Umbilical cord (tissue), 2 donors: ENCODE data around the gene TMEM200A. TPM values are rescaled to one million over a fixed set of nuclear protein-coding genes. Genes with fewer than 3 reads are reported as not detected.

Experiments used
- DNase-seq: peaks from one replicate; pipeline ENCODE4 v3.0.0-alpha.2; 2015; ENCODE audit warnings: low spot score
- total RNA-seq: library from RNA; depleted of rRNA; stranded (reverse); fragments of >200 nt; gene quantifications from one replicate; pipeline ENCODE4 v1.2.3, GENCODE V29; 2014; ENCODE audit warnings: low replicate concordance; ENCODE audit not compliant: insufficient read depth

The TMEM200A gene
- total RNA-seq, 1 donor from 2014 or later: 22.1 TPM

DNA sequence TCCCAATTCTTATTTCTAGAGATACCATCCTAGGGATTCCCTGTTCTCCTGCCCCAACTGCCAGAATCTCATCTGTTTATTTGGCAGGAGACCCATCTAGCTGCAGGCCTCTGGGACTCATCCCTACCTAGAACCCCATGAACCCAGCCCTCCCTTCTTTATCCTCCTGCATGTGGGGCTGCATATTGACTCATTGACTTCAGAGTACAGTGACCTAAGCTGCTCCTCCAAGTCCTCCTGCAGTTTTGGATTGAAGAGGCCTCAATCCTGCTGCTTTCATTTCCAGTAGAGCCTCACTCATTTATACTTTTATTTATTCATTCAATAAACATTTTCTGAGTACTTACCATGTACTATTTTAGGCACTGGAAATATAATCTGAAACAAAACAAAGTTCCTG, 11.6 kb downstream of the TMEM200A start:
- no peak for DNase-seq

DNA sequence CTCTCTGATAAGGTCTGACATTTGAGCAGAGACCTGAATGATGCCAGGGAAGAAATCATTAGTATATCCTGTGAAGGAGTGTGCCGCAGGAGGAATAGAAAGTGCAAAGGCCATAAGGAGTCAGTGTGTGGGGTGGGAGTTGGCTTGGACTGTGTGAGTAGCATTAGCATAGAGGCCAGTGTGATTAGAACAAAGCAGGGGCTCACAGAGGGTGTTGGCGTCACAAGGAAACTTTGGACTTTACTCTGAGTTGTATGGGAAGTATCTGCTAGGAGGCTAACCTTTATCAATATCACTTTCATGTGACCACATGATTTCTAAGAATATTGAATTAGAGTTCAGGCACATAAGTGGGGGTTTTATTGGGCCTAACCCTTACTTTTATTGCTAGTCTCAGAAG, 12.1 kb downstream of the TMEM200A start:
- DNase-seq: no peak

DNA sequence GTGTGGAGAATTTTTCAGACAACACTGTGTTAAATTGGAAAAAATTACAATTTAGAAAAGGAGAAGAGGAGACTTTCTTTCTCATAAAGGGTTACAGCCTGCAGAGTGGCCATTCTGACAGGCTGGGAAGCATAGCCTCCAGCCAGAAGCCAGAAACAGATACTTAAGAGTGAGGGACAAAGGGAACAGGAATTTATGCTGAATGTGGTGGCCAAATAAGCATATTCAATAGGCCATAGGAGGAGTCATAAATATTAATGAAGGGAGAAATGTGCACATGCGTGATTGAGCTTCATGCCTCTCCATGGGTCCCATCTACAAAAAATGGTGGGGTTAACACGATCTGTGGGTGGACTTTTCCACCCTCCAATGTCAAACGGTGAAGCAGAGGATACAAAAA, 13.4 kb downstream of the TMEM200A start:
- no peak for DNase-seq

DNA sequence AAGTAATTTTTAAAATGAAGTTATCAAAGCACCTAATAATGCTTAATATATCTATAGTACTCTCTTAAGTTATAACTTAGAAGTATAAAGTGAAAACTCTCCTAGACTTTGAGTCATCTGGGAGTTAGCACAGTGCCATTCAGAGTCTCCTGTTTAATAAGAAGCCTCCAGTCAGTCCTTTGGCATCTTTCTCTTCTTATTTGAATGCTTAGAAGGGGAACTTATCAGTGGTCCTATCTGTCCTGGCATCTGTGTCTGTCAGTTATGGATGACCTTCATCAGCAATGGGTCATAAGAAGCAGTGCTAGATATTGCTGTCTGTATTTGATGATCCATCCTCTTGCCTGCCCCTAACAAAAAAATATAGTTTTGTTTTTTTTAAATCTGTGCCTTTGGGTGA, 15.2 kb downstream of the TMEM200A start:
- no peak for DNase-seq

DNA sequence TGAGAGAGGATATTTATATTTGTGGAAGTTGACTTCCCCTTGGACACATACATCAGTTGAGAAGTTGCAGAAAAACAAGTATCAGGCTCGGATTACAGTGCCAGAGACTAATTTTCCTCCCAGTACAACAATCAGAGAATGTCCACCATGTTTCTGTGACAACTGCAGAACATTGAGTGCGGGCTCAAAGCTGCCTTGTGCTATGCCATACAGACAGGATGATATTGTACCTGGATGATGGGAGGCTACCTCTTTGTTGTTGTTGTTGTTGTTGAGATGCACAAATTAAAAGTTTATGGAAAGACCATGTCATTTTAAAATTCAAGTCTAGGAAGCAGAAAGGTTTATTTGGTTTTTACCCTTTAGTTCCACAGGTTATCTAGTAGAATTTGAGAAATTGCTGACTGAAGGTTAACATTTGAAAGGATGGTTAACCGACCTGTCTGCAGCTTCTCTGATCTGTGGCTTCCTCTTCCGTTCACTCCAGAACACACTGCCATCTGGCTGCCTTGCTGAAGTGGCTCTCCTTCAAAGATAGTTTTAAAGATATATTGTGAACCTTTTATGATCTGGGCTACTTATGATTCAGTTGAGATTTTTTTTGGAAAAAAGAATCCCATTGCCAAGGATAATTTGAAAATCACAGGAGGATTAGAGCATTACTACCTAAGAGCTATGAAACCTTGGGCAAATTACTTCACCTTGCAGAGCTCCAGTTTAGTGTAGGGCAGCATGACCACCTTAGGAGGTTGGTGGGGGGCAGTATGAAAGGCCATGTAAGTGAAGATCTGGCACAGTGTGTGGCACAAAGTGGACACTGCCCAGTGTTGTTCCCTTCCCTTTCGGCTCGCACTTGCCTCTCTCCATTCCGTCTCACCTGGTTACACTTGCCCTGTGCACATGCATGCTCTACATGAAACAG, 15.9 kb downstream of the TMEM200A start:
- DNase-seq: no peak

DNA sequence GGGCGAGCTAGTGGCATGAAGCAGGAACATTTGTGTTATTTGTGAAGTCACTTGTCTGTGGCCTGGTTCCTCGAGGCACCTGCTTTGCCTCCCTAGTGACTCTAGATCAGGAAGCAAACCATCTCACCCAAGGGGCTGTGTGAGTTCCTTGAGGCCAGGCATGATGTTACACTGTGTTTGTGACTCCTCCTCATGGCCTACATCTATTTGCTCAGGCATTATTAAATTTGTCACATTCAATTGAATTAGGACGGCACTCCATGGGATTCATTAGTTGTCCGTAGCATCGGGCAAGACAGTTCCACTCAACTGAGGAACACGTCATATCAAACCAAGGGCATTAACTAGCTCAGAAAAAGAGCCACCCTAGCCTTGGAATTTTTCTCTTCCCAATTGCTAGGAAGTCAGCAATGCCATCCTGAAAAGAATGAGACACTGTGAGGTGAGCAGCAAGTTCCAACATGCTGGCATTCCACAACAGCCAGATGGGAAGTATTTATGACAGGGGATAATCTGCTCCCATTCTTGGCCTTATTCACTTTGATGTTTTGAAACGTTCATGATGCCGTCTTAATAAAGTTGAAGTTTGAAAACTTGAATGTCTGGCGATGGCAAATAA, 17.2 kb downstream of the TMEM200A start:
- peak; percentile 48 for DNase-seq

DNA sequence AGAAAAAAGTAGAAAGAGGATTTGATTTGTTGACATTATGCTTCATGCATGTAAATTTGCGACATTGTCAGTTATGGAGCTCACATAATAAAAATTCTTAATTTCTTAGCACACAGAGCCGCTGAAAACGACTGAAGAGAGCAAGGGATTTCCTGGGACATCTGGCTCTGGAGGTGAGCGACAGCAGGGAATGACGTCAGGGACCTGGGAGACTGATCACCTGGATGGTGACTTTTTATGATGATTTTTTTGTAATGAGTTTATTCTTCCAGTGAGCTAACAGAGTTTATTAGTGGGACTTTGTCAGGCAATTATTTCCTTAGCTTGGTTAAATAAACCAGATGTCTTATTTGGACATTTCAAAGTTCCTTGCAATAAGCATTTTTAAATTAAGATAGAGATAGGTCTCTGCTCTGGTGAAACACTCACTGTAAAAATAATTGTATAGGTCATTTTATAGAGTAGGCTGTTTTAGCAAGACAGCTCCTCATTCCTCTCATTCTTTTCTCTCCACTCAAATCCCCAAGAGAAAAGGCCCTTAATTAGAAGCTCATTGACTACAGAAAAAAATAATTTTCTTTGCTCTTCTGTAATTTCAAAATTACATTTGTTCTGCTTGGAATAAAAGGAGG, 19.4 kb downstream of the TMEM200A start:
- DNase-seq: peak; percentile 40

DNA sequence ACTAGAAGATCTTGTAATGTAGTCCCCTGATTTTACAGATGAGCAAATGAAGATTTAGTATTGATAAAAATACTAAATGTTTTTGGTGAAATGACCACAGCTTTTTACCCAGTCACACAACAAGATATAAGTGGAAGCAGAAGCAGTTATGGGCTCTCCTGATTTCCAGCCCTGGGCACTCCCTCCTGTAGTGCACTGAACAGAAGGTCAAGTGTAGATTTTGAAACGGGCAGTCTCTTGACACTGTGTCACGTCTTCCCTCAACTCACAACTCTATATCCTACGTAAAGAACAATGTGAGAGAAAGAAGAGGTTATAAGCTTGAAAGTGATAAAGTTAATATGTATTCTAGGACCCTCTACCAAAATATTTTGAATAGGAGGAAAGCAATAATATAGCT, 23.3 kb downstream of the TMEM200A start:
- DNase-seq: no peak

DNA sequence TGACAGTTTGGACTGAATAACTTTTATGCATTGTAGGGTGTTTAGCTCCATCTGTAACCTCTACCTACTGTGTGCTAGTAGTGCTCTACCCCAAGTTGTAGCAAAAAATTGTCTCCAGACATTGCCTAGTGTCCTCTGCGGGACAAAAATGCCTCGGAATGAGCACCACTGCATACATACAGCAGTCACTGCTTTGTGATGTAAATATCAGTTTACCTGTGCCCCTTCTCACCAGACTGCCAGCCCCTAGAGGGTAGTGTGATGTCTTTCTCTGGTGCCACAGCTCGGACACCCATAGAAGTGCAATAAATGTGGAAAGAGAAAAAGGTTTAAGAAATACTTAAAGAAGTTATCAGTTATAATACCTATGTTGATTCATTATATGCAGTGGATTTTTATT, 25.1 kb downstream of the TMEM200A start:
- DNase-seq: no peak

DNA sequence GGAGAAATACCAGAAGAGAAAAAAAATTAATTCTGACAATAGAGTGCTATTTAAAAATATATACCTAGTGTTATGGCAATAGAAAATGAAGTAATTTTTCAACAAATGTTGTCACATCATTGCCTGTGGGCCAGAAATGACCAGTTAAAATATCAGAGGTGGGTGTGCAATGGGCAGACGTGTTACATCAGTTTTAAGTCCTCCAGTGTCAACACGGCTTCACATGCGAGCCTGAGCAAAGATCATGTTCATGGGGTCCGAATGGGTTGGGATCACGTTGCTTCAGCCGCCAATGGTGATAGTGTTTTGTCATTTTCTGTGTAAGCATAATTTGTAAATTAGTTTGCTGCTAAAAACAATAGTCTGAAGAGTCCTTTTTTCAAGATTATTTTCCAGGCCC, 27.5 kb downstream of the TMEM200A start:
- DNase-seq: no peak

DNA sequence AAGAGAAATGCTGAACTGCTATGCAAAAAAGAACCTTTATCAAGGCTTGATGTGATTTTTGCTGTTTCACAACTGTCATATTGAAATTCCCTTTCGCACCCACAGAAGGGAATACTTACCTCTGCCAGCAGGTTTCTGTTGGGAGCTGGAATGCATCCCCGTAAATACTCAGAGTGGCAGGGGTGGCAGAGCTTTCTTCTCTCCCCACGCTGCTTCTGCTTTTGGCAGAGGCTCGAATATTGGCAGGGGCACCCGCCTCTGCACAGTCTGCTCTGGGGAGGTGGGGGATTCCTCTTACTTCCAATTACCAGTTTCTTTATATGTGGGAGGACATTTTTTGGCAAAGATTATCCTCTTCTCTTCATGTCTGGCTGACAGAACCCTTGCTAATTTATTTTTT, 28.4 kb downstream of the TMEM200A start:
- DNase-seq: no peak

DNA sequence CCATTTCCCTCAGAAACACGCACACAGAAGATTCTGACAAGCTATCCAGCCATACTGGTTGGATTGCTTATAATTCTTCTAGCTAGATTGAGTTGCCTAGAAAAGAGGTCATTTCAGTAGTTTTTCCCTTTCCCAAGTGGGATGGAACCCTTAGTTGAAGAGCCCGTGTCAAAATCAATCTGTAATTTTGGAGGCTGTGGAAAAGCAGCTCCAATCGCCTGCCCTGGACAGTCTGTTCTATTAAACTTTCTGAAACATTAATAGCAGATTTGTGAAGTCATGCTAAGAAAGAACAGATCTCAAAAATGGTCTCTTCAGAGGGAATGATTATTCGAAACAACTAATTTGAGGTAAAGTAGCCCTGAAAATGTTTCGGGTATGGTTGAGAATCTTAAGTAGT, 29.3 kb downstream of the TMEM200A start:
- DNase-seq: no peak

DNA sequence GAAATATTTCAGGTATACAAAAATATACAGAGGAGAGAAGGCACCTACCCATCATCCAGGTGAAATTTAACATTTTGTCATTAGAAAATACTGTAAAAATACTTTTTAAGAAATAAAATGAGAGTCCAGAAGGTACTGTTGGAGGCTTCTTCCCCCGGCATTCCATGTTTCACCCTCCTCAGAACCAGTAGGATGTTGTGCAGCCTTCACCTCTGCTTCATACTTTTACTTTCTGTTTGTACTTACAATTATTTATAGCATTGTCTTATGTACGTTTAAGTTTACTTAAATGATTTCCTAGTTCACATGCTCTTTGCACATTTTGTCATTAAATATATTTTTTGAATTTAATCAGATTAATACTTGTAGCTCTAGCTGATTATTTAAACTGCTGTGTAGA, 30.9 kb downstream of the TMEM200A start:
- no peak for DNase-seq

DNA sequence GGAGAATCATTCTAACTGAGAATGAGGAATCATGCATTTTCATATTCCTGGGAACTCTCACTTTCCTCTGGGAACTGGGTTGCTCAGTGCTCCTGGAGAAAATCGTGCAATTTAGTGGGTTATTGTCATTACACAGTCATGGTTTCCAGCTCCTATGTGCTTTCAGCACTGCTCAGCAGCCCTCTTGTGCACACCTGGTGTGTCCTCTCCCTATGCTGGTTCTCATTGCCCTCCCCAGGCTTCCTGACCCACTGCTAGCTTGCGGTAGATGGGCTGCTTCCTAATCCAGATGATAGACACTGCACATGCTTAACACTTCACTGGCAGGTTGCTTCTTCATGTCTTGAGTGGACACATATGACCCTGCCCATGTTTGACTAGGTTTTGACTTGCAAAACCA, 39.7 kb downstream of the TMEM200A start:
- DNase-seq: no peak

DNA sequence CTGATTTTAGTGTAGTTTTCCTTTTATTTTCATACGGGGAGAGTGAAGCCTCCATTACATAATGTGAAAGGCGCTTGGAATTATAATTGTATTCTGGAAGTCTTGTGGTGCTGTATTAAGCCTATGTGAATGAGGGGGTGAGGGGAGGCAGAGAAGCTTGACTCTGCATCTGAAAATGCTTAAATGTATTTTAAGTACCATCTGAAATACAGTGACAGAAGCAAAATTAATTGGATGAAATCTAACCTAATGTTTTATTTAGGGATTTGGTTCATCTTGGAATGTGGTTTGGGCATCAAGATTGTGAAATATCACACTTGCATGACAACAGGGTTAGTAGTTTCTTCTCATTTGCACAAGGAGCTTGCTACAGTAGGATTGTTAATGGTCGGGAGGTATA, 41.2 kb downstream of the TMEM200A start:
- DNase-seq: no peak

DNA sequence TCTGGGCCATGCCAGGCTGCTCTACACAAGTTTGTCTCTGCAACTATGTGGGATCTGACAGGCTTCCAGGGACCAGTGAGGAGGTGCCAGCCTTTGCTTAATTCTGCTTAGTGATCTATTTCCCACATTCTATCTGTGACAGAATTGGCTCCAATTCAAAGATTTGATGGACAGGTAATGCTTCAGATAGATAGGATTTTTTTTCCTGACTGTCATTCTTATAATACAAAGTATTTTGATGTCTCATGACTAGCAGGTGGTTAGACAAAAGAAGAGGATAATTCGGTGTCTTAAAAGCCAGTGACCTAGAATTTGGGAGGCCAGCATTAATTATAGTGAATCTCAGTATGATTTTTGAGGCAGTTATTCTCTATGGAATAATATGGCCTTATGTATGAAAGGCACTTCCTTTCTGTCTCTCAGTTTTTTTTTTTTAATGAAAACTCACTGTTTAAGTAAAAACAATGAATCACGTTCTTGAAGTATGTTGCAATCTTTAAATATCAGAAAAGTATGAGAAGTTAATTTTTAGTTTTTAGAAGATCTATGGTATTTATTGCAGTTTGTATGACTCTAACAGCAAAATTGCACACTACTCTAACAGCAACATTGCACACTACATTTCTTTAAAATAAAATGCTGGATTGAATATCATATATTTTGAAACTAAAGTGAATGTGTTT, 43.7 kb downstream of the TMEM200A start:
- DNase-seq: no peak

DNA sequence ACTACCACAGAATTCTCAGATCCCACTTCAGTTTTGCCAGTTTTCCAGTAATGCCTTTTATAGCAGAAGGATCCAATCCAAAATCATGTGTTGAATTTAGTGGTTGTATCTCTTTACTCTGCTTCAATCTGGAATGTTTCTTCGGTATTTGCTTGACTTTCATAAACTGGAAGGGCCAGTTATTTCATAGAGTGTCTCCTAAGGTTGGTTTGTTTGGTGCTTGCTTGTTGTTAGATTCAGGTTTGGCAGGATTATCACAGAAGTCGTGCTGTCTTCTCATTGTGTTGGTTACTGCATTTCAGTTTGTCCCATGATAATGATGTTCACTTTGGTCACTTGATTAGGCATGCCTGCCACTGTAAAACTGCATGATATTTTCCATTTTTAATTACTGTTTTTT, 45.7 kb downstream of the TMEM200A start:
- DNase-seq: peak; percentile 10

DNA sequence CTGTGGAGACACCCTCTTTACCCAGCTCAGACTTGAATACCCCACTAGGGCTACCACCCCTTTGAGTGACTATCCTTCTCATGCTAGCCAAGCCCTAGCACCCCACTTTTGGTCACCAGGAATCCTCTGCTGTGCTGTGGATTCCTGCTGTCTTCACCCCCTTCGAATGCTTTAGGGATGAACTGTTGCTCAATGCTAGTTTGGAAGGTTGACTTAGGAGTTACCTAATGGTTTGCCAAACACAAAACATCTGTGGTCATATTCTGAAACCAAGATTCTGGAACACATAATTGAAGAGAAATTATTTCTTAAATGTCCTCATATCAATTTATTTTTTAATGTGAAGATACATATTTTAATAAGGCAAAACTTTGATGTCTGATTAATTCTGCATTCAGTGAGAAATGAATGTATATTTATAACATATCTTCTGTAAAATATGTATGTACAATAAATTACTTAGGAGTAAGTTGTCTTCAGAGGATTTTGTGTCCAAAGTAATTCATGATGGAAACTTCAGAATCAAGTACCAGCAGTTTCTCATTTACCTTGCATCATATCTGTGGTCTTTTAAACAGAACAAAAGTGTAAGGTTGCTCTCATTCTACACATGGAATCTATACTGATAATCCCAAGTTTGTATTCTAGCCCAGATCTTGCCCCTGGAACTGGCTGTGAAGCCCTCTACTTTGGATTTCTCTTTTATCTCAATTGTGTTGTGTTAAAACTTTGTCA, 46.9 kb downstream of the TMEM200A start:
- no peak for DNase-seq

DNA sequence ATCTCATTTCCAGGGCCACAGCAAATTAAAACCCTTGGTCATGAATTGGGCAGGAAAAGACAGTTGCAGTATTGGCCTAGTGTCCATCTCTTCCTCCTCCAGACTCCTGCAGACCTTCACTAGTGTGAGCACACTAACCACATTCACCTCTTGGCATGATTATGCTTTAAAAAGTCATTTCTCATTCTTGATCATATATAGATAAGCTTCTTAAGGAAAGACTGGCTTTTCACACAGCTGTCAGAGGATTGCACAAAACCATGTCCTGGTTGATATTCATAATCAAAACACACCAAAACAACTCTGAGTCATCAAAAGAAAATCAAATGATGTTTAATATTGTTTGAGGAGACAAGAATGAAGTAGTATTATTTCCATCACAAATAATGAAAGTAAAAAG, 52.1 kb downstream of the TMEM200A start:
- DNase-seq: no peak

DNA sequence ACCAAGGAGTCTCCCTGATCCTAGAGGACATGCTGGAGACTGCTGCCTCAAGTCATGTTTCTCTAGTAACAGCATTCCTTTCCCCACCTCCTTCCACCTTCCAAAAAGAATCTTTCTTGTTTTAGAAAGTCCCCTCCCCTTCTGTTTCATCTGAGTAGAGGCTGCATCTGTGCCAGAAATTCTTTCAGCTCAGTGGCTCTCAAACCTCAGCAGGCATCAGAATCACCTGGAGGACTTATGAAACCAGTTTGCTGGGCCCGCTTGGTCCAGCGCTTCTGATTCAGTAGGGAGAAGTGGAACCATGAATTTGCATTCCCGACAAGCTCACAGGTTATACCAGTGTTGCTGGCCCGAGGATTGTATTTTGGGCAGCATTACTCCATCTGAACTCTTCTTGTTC, 55.1 kb downstream of the TMEM200A start:
- no peak for DNase-seq

DNA sequence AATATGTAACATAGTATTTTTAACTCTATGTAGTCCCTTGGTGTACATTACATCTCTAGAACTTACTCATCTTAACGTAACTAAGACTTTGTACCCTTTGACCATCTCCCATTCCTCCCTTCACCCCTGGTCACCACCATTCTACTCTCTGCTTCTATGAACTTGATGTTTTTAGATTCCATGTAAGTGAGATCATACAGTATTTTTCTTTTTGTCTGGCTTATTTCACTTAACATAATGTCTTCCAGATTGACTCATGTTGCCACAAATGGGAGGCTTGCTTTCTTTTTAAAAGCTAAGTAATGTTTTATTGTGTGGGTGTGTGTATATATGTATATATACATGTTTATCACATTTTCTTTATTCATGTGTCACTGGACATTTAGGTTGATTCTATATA, 55.8 kb downstream of the TMEM200A start:
- no peak for DNase-seq

DNA sequence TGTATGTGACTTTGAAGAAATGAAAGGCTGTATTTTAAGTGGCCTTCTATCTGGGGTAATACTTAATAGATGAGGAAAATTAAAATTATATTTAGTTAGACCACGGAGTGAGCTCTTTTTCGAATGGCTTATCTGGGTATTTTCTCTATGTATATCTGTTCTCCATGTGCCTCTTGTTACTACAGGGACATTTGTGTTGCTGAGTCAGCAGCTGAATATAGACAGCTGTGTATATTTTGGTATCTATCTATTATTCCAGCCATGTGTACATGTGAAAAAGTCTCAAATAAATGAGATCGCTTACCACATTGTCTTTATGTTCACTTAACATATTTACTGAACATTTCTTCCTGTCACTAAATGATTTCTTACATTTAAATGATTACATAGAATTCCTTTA, 57.2 kb downstream of the TMEM200A start:
- DNase-seq: no peak
